AG08395 (cell line): ENCODE data around the gene RBKS.
"Not testable (repeated sequence)": the region's sequence is repeated elsewhere in the genome, so short reads cannot be mapped to it uniquely, and the experiment has no call there.

ENCODE experiments used
- DNase-seq: peaks from one replicate; pipeline ENCODE4 v3.0.0; 2012; ENCODE audit warnings: mixed read lengths, low spot score

RBKS gene

GRCh38 chr2:27906074-27906473 is 15.9 kb upstream of the RBKS start:
- no peak for DNase-seq

GRCh38 chr2:27904405-27904665 is 14.1 kb upstream of the RBKS start:
- DNase-seq: no peak

DNA sequence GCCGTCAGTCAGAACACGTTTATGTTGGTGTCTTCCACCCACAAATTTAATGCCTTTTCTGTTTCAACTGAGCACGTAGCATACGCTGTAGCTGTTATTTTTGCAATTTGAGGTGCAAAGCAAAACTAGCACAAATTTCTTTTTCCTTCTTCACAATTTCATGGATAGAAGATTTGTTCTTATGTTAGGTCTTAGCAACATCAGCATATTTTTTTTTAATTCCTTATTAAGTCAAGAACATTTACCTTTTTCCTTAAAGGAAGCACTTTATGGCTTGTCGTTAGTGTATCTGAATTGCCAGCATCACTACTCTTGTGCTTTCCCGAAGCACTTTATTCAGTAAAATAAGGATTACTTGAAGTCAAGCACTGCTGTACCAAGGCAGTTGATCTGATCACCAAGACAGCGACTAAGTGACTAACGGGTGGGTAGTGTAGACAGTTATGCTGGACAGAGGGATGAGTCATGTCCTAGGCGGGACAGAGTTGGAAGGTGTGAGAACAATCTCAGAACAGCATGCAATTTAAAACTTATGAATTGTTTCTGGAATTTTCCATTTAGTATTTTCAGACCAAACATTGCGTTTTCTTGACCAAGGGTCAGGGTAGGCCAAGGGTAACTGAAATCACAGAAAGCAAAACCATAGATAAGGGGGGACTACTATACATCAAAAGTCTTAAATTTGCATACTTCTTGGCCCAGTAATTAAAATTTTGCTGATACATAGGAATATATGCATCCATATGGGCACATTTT is 13.6 kb upstream of the RBKS start:
- no peak for DNase-seq

DNA sequence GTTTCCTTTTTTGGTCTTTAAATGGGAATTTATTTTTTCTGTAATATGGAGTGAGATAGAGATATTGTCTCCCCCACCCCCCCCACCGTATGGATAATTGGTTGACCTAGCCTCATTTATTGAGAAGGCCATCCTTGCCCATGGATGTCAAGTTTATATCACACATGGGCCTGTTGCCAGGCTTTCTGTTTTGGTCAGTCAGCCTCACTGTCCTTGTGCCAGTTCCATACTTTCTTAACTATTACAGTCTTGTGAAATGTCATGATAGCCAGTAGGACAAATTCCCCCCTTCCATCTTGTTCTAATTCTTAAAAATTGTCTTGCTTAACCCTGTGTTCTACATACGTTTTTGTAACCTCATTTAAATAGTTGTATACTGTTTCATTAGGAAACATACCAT is 12.8 kb upstream of the RBKS start:
- no peak for DNase-seq

- no peak for DNase-seq
Observed at GRCh38 chr2:27902098-27902497, 11.9 kb upstream of the RBKS start.

- peak; percentile 7 for DNase-seq
Observed at GRCh38 chr2:27901234-27901633, 11.0 kb upstream of the RBKS start.

GRCh38 chr2:27897717-27898116 is 7.5 kb upstream of the RBKS start:
- DNase-seq: no peak

GRCh38 chr2:27893006-27893405 is 2.8 kb upstream of the RBKS start:
- no peak for DNase-seq

DNA sequence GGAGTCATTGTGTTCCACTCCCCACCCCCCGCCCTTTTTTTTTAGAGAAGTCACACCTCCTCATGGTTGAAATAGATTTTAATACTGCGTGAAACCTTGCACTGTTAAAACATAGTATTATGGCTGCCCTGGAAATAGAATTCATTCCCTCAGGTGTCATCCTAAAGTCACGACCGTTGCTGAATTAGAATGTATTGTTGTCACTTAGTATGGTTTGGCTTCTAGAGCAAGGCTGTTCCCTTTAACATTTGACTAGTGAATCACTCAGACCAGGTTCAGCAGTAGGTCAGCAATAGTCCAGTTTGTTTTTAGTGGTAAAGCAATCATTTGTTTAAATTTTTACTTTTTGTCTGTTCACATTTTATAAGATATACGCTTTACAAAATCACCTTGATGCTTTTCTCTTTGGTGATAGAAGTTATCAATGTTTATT is 1.5 kb upstream of the RBKS start:
- no peak for DNase-seq

DNA sequence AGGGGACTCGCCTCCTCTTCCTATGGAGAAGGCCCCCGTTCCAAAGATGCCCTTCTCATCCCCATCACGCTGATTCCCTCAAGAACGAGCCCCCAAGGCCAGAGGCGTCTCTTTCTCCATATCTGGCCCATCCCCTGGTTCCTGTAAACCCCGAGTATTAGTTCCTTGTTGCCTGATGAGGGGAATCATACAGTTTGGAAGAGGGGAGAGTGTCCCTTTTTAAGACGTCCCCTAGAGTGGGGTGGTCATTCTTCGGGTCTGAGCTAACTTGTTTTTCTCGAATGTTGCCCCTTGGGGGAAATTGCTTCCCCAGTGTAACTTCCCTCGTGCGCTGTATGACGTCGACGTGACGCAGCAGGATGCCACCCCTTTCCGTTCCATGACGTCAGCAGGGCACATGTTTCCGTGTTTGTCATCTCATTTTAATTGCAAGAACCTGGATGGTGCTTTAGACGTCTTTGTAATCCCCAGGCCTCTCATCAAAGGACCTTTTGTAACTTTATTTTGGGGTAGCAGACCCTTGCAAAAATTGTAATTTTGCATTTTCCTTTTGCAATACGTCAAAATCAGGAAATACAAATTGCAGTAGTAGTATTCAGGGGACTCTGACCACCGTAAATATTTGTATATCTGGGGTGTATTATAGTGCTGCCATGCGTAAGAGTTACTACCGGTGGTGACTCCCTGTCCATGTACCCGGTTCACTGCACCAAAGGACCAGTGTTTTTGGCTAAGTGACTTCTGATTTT is 911 bp upstream of the RBKS start:
- peak; percentile 56 for DNase-seq

DNA sequence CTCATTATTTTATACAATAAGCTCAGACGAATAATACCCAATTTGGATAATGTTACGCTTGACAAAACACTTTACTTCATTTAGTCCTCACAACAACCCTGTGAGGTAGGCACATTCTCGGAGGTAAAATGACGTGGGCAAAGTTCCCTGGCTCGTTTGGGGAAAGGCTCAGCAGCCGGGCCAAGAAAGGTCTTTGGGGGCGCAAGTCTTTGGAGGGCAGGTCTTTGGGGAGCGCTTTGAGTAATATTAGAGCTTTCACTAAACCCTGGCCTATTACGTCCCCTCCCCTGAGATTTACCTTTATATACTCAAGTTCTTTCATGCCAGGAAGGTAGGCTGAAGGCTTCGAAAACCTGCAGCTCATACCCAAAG is 427 bp downstream of the RBKS start:
- no peak for DNase-seq

GRCh38 chr2:27888790-27889189 is 1.4 kb downstream of the RBKS start:
- peak; percentile 42 for DNase-seq

DNA sequence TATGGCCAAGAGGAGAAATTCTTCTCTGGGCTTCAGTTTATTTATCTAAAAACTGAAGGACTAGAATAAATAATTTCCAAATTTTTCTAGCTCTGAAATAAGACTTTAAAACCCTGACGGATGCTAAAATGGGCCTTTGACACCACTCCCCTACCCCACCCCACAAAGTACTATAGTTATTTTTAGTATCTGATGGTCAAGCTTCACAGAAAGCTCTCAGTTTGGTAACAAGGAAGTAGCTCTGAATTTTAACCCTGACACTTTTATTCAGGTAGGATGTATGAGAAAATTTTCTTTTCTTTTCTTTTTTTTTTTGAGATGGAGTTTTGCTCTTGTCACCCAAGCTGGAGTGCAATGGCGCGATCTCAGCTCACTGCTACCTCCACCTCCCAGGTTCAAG is 2.4 kb downstream of the RBKS start:
- no peak for DNase-seq

DNA sequence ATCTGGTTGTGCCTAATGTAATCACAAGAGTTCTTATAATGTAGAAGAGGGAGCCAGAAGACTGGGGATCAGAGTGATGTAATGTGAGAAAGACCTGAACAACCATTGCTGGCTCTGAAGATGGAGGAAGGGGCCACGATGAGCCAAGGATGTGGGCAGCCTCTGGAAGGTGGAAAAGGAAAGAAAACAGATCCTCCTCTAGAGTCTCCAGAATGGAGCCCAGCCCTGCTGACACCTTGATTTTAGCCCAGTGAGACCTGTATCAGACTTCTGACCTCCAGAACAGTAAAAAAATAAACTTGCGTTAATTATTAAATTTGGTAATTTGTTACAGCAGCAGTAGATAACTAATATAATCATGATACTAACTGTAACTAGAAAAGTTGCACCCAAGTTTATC is 3.1 kb downstream of the RBKS start:
- DNase-seq: no peak

DNA sequence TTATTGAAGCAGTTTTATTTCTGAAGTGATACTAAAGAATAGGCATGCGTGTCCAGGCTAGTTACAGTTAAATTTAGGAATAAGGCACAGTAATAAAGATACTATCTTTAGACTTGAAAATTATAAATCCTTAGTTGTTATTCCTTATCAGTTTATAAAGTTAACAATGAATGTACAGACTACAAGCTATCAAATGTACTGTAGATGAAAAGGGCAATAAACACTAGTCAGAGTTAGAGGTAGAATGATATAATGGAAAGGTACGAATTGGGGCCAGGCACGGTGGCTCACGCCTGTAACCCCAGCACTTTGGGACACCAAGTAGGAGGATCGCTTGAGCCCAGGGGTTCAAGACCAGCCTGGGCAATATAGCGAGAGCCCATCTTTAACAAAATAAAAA is 3.9 kb downstream of the RBKS start:
- no peak for DNase-seq

GRCh38 chr2:27885661-27886060 is 4.5 kb downstream of the RBKS start:
- DNase-seq: no peak

GRCh38 chr2:27885234-27885633 is 5.0 kb downstream of the RBKS start:
- DNase-seq: no peak

DNA sequence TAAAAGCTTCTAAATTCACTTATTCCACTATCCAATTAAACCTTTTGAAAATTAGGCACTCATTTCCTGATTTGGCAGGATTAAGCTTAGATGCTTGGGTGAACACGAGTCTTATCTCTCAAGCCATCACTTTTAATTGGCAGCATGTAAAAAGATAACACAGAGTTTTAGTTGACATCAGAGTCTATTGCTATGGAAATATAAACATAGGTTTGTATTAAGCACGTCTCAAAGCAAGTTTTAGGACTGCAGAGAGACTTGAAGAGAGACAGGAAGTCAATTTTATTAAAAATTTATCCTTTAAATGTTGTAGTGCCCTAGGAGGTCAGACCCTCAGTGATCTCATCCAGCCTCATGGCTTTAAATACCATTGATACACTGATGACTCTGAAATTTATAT is 5.6 kb downstream of the RBKS start:
- no peak for DNase-seq

GRCh38 chr2:27882584-27882922 is 7.6 kb downstream of the RBKS start:
- not testable (repeated sequence) for DNase-seq

DNA sequence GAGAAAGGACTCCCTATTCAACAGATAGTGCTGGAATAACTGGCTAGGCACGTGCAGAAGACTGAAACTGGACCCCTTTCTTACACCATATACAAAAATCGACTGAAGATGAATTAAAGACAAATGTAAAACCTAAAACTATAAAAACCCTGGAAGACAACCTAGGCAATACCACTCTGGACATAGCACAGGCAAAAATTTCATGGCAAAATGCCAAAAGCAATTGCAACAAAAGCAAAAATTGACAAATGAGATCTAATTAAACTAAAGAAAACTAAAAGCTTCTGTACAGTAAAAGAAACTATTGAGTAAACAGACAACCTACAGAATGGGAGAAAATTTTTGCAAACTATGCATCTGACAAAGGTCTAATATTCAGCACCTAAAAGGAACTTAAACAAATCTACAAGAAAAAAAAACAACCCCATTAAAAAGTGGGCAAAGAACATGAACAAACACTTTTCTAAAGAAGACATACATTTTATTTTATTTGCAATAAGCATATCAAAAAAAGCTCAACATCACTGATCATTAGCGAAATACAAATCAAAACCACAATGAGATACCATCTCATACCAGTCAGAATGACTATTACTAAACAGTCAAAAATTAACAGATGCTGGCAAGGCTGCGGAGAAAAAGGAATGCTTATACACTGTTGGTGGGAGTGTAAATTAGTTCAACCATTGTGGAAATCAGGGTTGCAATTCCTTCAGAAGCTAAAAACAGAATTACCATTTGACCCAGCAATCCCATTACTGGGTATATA is 8.2 kb downstream of the RBKS start:
- not testable (repeated sequence) for DNase-seq

DNA sequence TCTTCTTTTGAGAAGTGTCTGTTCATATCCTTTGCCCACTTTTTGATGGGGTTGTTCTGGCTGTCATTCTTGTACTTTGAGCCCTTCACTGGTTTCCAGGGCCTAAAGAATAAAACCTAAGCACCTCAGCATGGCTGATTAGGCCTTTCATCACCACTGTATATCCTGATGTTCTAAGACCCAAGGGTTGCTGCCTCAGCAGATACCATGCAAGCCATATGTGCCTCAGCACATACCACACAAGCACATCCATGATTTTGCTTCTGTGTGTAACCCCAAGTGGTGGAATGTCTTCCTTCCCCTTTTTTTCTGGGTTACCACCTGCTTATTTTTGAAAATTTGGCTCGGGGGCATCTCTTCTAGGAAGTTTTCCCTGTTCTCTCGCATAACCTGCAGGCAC is 11.4 kb downstream of the RBKS start:
- no peak for DNase-seq

DNA sequence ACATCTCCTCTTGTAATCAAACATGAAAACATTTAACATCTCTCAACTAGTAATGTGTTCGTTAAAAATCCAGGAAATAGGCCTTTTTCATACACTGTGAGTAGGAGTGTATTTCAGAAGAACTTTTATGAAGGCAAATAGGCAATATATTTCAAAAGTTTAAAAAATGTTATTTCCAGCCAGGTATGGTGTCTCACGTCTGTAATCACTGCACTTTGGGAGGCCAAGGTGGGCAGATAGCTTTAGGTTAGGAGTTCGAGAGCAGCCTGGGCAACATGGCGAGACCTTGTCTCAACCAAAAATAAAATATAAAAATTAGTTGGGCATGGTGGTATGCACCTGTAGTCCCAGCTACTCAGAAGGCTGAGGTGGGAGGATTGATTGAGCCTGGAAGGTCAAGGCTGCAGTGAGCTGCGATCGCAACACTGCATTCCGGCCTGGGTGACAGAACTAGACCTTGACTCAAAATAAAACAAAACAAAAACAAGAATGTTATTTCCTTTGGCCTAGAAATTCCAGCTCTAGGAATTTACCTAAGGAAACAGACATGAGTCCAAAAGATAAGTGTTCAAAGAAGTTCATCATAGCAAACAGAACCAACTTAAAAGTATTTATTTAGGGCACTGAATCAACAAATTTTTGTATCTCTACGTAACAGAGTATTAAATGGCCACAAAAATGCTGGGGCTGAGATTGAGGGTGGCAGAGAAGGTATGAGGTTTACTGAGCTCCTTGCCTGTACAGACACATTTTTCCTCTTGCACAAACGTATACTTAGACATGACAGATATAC is 14.9 kb downstream of the RBKS start:
- DNase-seq: no peak

- no peak for DNase-seq
Observed at GRCh38 chr2:27873091-27873490, 17.1 kb downstream of the RBKS start.
